HepG2 (cell line): ENCODE results near the gene TMEM184C. TPM values are rescaled to one million over a fixed set of nuclear protein-coding genes. Genes with fewer than 3 reads are reported as not detected.

Experiments
- AKAP8 ChIP-seq: sonication (generic); formaldehyde crosslinking; IDR thresholded peaks from 2 replicates; pipeline ENCODE4 v1.5.1; 2020; ENCODE audit warnings: mild to moderate bottlenecking, missing genetic modification reagents
- CENPT ChIP-seq: sonication (generic); formaldehyde crosslinking; IDR thresholded peaks from 2 replicates; pipeline ENCODE4 v1.8.0; 2022; ENCODE audit warnings: low read depth, mild to moderate bottlenecking, moderate library complexity, missing genetic modification reagents
- DR1 ChIP-seq: sonication (generic); formaldehyde crosslinking; IDR thresholded peaks from 2 replicates; pipeline ENCODE4 v1.8.0; 2021; ENCODE audit warnings: mild to moderate bottlenecking, missing genetic modification reagents, inconsistent platforms
- ELF3 ChIP-seq: IDR thresholded peaks from 2 replicates; pipeline ENCODE4 v1.6.1; 2016; ENCODE audit warnings: missing genetic modification reagents, missing compliant biosample characterization
- EP300 ChIP-seq, 3 experiments: sonication (generic) in 1 of 3; formaldehyde crosslinking in 1 of 3; IDR thresholded peaks; 2 replicates each; pipeline versions ENCODE4 v1.5.1 to v1.6.1; 2011 to 2020; ENCODE audit warnings: low read depth in 2 of 3, low read length in 2 of 3, borderline replicate concordance in 1 of 3, improper control_type of control experiment in 1 of 3, mild to moderate bottlenecking in 1 of 3, missing genetic modification reagents in 1 of 3, moderate library complexity in 1 of 3
- HINFP ChIP-seq: sonication (generic); formaldehyde crosslinking; IDR thresholded peaks from 2 replicates; pipeline ENCODE4 v1.4.0; 2020; ENCODE audit warnings: low read depth, mild to moderate bottlenecking, missing genetic modification reagents
- HOXA5 ChIP-seq: sonication (generic); formaldehyde crosslinking; IDR thresholded peaks from 2 replicates; pipeline ENCODE4 v1.4.0; 2020; ENCODE audit warnings: missing genetic modification reagents
- SALL2 ChIP-seq: sonication (generic); formaldehyde crosslinking; IDR thresholded peaks from 2 replicates; pipeline ENCODE4 v1.8.1; 2023; ENCODE audit warnings: mild to moderate bottlenecking, missing genetic modification reagents, inconsistent platforms
- SIN3A ChIP-seq: IDR thresholded peaks from 2 replicates; pipeline ENCODE4 v1.6.1; 2011; ENCODE audit warnings: low read depth, mild to moderate bottlenecking, control low read depth, low read length, borderline replicate concordance
- THAP7 ChIP-seq: sonication (generic); formaldehyde crosslinking; IDR thresholded peaks from 2 replicates; pipeline ENCODE4 v1.8.1; 2023; ENCODE audit warnings: mild to moderate bottlenecking, missing genetic modification reagents
- YEATS2 ChIP-seq: sonication (generic); formaldehyde crosslinking; IDR thresholded peaks from 2 replicates; pipeline ENCODE4 v1.4.0; 2020; ENCODE audit warnings: missing genetic modification reagents, borderline replicate concordance
- ZFP41 ChIP-seq: sonication (generic); formaldehyde crosslinking; IDR thresholded peaks from 2 replicates; pipeline ENCODE4 v1.4.0; 2020; ENCODE audit warnings: mild to moderate bottlenecking, missing genetic modification reagents, borderline replicate concordance
- ZNF142 ChIP-seq: sonication (generic); formaldehyde crosslinking; IDR thresholded peaks from 2 replicates; pipeline ENCODE4 v1.4.0; 2020; ENCODE audit warnings: missing genetic modification reagents
- ZNF280B ChIP-seq: sonication (generic); formaldehyde crosslinking; IDR thresholded peaks from 2 replicates; pipeline ENCODE4 v1.5.0; 2020; ENCODE audit warnings: missing genetic modification reagents, mild to moderate bottlenecking, borderline replicate concordance
- ZNF282 ChIP-seq: fragments of 450-650 bp; IDR thresholded peaks from 2 replicates; pipeline ENCODE4 v1.6.1; 2018; ENCODE audit not compliant: partially characterized antibody
- ZNF550 ChIP-seq: sonication (generic); formaldehyde crosslinking; IDR thresholded peaks from 2 replicates; pipeline ENCODE4 v1.4.0; 2020; ENCODE audit warnings: mild to moderate bottlenecking, missing genetic modification reagents, borderline replicate concordance
- ZNF761 ChIP-seq: sonication (generic); formaldehyde crosslinking; conservative IDR thresholded peaks from 2 replicates; pipeline ENCODE4 v1.4.0; 2020; ENCODE audit warnings: mild to moderate bottlenecking, missing genetic modification reagents
- ZNF781 ChIP-seq: sonication (generic); formaldehyde crosslinking; IDR thresholded peaks from 2 replicates; pipeline ENCODE4 v1.5.1; 2020; ENCODE audit warnings: borderline replicate concordance, mild to moderate bottlenecking, missing genetic modification reagents; ENCODE audit errors: not compliant biosample characterization
- polyA plus RNA-seq, 8 experiments: library from polyadenylated mRNA; depleted of rRNA in 3 of 8; stranded (reverse) in 7 of 8; unstranded in 1 of 8; fragments of >200 nt; fragmentation: Illumina TruSeq in 4 of 8; extraction: Trizol in 4 of 8; gene quantifications; 2 replicates each; pipeline versions ENCODE4 v1.2.1 to v1.2.3, GENCODE V29; 2011 to 2016; ENCODE audit warnings: low read depth in 4 of 8, missing spikeins in 1 of 8, mixed read lengths in 1 of 8; ENCODE audit not compliant: insufficient read depth in 1 of 8
- total RNA-seq, 5 experiments: library from RNA; depleted of rRNA; stranded (reverse); fragments of >200 nt; fragmentation: Illumina TruSeq; extraction: Trizol; gene quantifications; 2 replicates each; pipeline ENCODE4 v1.2.3, GENCODE V29; 2016; ENCODE audit warnings: low read depth in 1 of 5

The TMEM184C gene
- total and polyA plus RNA-seq, 2 of the 13 experiments (the other 11 are each of a cell fraction or from before 2014, with no cell fraction given): 13.9 to 26.1 TPM

- peak; percentile 77; the same call in 1 of the 2 replicates for TF ChIP-seq ZNF280B (CRISPR knock-in tag)
- peak; percentile 44; the same call in 1 of the 2 replicates for TF ChIP-seq SALL2 (CRISPR knock-in tag)
- TF ChIP-seq CENPT (CRISPR knock-in tag): peak; percentile 51; the same call in 1 of the 2 replicates
- TF ChIP-seq DR1: peak; percentile 71; the same call in 1 of the 2 replicates
- TF ChIP-seq ZNF781 (CRISPR knock-in tag): no peak
- TF ChIP-seq EP300 (IDR thresholded peaks at IDR 0.05; ENCODE audit: low read depth in 2 of 2, low read length in 2 of 2): 0 out of 4 replicates have a peak, but pooled peaks of 1 of the 2 experiments have one; percentile 16
- no peak for TF ChIP-seq EP300 (CRISPR knock-in tag; IDR thresholded peaks at IDR 0.05; ENCODE audit: borderline replicate concordance)
- TF ChIP-seq ELF3 (CRISPR knock-in tag): peak; percentile 92
- TF ChIP-seq HINFP (CRISPR knock-in tag): 0 out of 2 replicates have a peak, but pooled peaks have one; percentile 50
- TF ChIP-seq THAP7 (CRISPR knock-in tag): 0 out of 2 replicates have a peak, but pooled peaks have one; percentile 51
- TF ChIP-seq HOXA5 (CRISPR knock-in tag): peak; percentile 85
- TF ChIP-seq ZFP41 (CRISPR knock-in tag): no peak
- 0 out of 2 replicates have a peak, but pooled peaks have one; percentile 51 for TF ChIP-seq ZNF550 (CRISPR knock-in tag)
- no peak for TF ChIP-seq ZNF761 (CRISPR knock-in tag)
- peak; percentile 66; the same call in 1 of the 2 replicates for TF ChIP-seq ZNF142
- TF ChIP-seq AKAP8 (CRISPR knock-in tag): peak; percentile 74; the same call in 1 of the 2 replicates
- TF ChIP-seq YEATS2 (CRISPR knock-in tag): peak; percentile 94; the same call in 1 of the 2 replicates
- TF ChIP-seq SIN3A: 0 out of 2 replicates have a peak, but pooled peaks have one; percentile 37
- no peak for TF ChIP-seq ZNF282
These were observed at the start of gene TMEM184C (continued) for GRCh38 chr4:147617173-147617840.
